Suppressor macrophage treated with lipopolysaccharide for 4 hours (primary cell): ENCODE data around the gene DENND5B.
"Not testable (repeated sequence)": the region's sequence is repeated elsewhere in the genome, so short reads cannot be mapped to it uniquely, and the experiment has no call there.

Source experiments
- DNase-seq: peaks from one replicate; pipeline ENCODE4 v3.0.0-alpha.2; 2020

Gene DENND5B

DNA sequence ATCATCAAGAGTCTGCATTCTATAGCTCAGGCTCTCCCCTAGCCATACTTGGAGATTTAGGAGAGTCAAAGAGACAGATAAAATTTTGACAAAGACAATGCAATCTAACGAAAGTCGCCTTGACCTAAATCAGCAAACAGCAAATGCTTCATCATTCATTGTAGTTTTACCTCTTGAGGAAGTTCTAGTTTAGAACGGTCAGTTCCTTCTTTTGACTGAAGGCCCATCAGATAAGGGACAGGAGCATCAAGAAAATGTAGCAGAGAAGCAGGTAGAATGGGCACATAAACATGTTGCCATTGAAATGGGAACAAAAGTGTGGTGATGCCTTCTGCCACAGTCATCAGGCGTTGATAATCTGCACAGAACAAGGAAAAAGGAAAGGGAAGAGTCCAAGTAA lies 130.9 kb downstream of the DENND5B start:
- no peak for DNase-seq

GRCh38 chr12:31456562-31456961 lies 134.4 kb downstream of the DENND5B start:
- no peak for DNase-seq

GRCh38 chr12:31444736-31445135 lies 146.2 kb downstream of the DENND5B start:
- no peak for DNase-seq

DNA sequence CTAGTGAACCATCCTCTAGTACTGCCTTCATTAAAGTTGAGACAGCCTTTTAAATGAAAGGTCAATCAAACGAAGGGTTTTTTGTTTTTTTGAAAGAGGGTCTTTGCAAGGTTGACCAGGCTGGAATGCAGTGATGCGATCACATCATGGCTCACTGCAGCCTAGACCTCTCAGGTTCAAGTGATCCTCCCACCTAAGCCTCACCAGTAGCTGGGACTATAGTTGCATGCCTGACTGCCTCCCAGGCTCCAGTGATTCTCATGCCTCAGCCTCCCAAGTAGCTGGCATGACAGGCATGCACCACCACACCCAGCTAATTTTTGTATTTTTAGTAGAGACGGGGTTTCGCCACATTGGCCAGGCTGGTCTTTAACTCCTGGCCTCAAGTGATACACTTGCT lies 150.3 kb downstream of the DENND5B start:
- no peak for DNase-seq

GRCh38 chr12:31440134-31440533 lies 150.8 kb downstream of the DENND5B start:
- no peak for DNase-seq

DNA sequence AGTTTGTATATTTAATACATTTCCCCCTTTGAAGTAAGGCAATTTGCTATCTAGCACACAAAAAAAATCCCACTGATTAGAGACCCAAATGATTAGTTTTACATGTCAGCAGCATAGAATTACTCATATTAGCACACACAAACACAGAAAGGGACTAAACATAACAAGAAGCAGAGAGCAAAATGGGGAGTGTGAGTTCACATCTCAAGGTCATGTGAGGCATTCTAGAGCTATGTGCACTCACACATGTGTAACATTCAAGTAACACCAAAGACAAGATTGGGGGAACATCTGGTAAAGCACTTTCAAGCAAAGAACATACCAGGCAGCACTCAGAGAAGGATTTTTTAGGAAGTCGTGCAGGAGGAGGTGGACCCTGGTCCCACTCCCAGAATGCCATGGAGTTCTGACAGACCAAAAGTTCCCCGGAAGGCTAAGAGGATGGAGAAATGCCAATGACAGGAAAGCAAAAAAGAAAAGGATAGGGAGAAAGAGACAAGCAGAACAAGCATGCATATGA lies 159.2 kb downstream of the DENND5B start:
- no peak for DNase-seq

- DNase-seq, result no peak
Observed at GRCh38 chr12:31423405-31423804, 167.5 kb downstream of the DENND5B start.

DNA sequence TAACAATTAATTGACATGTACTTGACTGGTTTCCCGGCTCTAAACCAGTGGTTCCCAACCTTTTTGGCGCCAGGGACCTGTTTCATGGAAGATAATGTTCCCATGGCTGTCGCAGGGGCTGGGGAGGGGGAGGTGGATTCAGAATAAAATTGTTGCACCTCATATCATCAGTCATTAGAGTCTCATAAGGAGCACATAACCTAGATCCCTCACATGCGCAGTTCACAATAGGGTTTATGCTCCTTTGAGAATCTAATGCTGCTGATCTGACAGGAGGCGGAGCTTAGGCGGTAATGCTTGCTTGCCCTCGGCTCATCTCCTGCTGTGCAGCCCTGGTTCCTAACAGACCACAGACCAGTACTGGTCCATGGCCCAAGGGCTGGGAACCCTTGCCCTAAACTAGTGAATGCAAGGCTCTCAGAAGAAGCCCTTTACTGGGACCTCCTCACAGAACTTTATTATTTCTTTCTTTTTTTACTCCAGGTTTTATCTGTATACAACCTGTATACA lies 178.6 kb downstream of the DENND5B start:
- DNase-seq, result no peak

GRCh38 chr12:31408763-31409162 lies 182.2 kb downstream of the DENND5B start:
- no peak for DNase-seq

- DNase-seq, result no peak
Observed at GRCh38 chr12:31407562-31407961, 183.4 kb downstream of the DENND5B start.

GRCh38 chr12:31406345-31406744 lies 184.6 kb downstream of the DENND5B start:
- DNase-seq, result peak; percentile 29

DNA sequence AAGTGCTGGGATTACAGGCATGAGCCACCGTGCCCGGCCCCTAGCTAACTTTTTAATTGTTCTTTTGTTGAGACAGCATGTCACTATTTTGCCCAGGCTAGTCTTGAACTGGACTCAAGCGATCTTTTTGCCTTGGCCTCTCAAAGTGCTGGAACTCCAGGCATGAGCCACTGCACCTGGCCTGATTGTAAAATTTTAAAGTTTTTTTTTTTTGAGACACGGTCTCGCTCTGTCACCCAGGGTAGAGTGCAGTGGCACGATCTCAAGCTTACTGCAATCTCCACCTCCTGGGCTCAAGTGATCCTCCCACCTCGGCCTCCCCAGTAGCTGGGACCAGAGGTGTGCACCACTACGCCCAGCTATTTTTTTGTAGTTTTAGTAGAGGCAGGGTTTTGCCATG lies 185.9 kb downstream of the DENND5B start:
- no peak for DNase-seq

DNA sequence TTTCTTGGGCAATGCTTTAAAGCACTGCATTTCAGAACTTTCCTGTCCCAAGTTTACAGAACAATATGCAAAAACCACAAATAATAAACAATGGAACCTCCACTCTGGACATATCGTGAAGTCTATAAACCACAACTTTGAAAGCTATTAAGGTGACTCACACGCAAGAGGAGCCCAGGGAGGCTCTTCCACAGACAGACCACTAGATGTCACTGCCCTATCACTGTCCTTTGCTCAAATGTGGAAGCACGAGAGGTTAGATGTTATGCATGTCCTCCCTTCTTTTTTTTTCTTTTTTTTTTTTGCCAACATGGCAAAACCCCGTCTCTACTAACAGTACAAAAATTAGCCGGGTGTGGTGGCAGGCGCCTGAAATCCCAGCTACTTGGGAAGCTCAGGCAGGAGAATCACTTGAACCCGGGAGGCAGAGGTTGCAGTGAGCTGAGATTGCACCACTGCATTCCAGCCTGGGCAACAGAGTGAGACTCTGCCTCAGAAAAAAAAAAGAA lies 187.8 kb downstream of the DENND5B start:
- peak; percentile 85 for DNase-seq

- DNase-seq, result no peak
Observed at GRCh38 chr12:31393004-31393550, 197.9 kb downstream of the DENND5B start.

GRCh38 chr12:31390991-31391390 lies 199.9 kb downstream of the DENND5B start:
- DNase-seq, result no peak

DNA sequence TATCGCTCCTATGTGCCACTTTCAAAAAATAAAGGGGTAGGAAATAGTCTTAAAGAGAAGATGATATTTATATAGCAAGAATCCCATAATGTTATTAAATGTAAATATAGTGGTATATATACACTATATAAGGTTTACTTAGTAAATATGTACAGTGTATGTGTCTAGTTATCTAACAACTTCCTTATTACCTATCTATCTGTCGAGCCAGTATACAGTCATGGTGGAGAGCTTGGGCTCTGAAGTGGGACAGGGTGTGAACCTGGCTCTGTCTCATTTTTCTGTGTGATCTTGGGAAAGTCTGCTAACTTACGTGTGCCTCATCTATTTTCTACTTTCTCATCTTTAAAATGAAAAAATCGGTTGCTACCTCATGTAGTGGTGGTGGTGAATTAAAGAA lies 202.2 kb downstream of the DENND5B start:
- DNase-seq, result no peak

DNA sequence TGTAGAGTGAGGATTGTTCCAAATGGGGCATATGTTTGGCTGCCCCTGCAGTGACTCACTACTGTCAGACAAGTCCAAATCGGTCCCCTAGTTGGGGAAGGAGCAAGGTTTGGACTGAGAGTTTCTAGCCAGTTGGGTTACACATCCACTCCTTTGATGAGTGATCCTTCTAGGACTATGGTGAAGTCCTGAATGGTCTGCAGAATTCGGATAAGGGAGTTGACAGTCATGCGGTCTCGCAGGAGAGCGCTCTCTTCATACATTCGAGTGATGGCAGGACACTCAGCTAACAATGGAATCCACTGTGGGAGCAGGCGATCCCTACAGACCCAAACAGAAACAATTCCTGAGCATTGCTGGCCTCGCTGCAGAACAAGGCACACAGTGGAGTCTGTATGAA lies 203.5 kb downstream of the DENND5B start:
- DNase-seq, result no peak

DNA sequence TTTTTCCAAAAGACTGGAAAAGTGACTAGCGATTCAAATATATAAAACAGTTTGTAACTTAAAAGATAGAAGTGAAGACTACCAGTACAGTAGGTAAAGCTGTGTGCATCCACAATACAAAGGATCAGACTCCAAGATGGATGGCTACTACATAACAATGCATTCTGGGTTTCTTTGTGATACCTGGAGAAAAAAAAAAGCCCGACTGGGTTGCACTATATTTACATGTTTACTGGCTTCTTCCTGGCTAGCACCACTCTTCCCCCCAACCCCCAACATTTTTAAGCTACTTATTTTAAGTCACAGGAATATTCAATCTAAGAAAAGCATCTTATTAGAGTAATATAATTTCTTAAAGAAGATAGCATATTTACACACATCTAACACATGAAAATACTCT lies 203.9 kb downstream of the DENND5B start:
- no peak for DNase-seq

DNA sequence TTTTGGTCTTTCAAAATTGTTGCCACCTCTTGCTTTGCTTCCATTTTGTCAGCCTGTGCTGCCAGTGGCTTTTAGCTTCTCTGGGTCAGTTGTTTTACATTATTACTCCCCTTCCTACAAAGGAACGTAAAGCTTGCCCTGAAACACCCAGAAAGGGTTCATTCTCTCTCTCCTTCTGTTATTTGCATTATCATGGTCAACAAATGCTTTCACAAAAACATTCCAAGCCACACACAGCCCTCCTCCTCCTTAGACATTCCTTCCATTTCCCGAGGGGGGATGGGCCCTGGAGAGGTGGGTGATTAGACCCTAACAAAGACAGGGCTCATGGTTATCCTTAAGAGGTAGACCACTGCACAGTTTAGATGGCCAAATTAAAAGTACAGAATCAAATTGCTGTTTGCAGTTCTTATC lies 204.6 kb downstream of the DENND5B start:
- DNase-seq, result no peak

DNA sequence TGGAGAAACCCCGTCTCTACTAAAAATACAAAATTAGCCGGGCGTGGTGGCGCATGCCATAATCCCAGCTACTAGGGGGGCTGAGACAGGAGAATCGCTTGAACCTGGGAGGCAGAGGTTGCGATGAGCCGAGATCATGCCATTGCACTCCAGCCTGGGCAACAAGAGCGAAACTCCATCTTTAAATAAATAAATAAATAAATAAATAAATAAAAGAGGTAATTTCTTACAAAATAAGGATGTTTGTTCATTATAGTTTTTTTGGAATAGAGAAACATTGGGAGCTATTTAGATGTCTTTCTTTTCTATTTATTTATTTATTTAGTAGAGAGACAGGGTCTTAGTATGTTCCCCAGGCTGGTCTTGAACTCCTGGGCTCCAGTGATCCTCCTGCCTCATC lies 213.7 kb downstream of the DENND5B start:
- DNase-seq, result not testable (repeated sequence)

GRCh38 chr12:31375422-31375821 lies 215.5 kb downstream of the DENND5B start:
- DNase-seq, result not testable (repeated sequence)

DNA sequence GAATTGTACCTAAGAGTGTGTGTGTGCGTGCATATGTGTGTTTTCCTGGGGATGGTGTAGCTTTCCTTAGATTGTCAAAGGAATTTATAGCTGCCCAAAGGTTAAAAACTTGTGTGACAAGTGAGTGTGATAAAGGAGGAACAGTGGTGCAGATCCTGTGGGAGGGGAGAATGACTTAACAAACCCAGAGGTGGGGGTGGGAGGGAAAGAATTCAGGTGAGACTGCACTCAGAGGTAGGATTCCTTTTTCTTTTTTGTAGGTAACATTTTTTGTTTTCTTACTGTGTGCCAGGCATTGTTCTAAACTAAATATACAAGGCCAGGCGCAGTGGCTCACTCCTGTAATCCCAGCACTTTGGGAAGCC lies 219.7 kb downstream of the DENND5B start:
- DNase-seq, result no peak

- DNase-seq, result peak; percentile 38
Observed at GRCh38 chr12:31370531-31371255, 220.2 kb downstream of the DENND5B start.
